Nucleus accumbens (tissue), 56 donors: Measurements from ENCODE around the gene SLC9A3.

ENCODE experiments used
- DNase-seq, 56 donors: peaks; one replicate each; lab custom pipeline; 2025; lab: John Stamatoyannopoulos, UW

The SLC9A3 gene

GRCh38 chr5:423626-424261, 100.5 kb downstream of the SLC9A3 start:
- no peak for DNase-seq

- DNase-seq = no peak
Measured at GRCh38 chr5:423233-423565, 101.0 kb downstream of the SLC9A3 start.

- DNase-seq = no peak
Measured at GRCh38 chr5:422323-423232, 101.7 kb downstream of the SLC9A3 start.

DNA sequence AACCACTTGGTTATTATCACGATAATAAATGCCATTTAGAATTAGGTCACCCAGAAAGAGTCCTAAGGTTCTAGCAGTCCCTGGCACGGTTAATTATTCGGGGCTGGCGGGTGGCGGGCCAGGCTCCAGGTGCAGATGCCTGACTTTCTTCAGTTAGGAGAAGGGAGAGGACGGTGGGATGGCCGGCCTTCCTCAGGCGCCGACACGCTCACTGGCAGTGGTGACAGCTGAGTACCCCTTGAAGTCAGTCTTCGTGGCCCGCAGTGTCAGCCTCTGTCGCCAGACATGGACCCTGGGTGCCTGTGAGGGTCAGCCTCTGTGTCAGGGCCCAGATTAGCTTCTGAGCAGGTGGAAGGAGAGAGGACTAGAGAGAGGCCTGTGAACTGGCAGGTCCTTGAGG, 102.3 kb downstream of the SLC9A3 start:
- DNase-seq = no peak

- DNase-seq = no peak
Measured at GRCh38 chr5:421287-421880, 102.9 kb downstream of the SLC9A3 start.

GRCh38 chr5:420632-421286, 103.5 kb downstream of the SLC9A3 start:
- no peak for DNase-seq
